HG02885 (cell line): ENCODE data around the gene AUTS2.

Experiments
- ATAC-seq: cut with Tn5 transposase; IDR thresholded peaks from one replicate; pipeline ENCODE4 v1.9.1; 2021; ENCODE audit warnings: mild to moderate bottlenecking; ENCODE audit not compliant: unreplicated experiment, poor library complexity

The AUTS2 gene

GRCh38 chr7:69622014-69622835, 23.9 kb downstream of the AUTS2 start:
- ATAC-seq = no peak

GRCh38 chr7:69622960-69623359, 24.7 kb downstream of the AUTS2 start:
- peak; percentile 48 for ATAC-seq

GRCh38 chr7:69624435-69625230, 26.4 kb downstream of the AUTS2 start:
- ATAC-seq = no peak

DNA sequence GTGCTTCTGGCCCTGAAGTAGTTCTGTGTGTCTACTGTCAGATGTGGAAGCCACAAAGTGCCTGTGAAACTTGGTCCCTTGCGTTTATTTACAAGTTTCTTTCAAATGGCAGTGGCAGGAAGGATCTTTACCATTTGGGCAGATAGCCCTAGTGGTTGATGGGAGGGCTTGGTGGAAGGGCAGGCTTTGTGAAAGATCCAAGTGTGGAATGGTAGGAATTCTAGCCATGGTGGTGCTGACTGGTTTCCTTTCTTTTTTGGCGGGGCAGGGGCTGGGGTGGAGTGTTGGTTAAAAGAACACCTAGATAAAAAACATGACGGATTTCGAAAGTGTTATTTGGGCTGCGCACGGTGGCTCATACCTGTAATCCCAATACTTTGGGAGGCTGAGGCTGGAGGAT, 27.0 kb downstream of the AUTS2 start:
- ATAC-seq = no peak

- ATAC-seq = no peak
Measured at GRCh38 chr7:69625798-69626197, 27.5 kb downstream of the AUTS2 start.

DNA sequence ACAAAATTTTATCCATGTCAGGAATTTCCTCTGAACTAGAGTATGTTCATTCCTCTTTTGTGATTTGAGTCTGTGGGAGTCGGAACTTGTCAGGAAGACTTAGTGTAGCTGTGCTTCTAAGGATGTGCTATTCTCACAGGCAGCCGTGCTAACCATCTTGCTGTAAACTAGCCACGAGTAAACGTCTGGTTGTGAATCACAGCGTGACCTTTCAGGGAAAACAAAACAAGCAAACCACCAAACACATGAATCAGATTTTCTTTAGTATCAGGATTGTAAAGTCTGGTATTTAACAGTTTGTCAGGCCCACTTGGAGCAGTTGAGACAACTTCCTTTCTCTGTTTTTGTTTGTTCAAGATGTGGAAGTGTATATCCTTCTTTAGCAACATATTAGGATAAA, 32.0 kb downstream of the AUTS2 start:
- no peak for ATAC-seq

DNA sequence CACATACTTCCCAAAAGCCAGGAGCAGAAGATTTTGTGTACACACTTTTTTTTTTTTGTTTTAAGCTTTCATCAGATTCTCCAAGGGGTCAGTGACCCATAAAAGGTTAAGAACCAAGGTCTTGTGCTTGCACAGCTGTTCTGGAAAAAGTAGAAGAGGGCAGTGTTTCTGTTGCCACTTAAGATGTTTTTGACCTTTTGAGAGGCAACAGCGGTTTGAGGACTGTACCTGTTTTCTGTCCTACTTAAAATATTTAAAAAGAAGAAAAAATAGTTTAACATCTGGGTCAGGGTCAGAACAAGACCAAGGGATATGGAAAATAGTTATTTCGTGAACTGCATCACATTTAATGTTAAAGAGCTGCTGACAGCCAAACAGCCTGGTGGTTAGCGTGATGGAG, 32.9 kb downstream of the AUTS2 start:
- no peak for ATAC-seq

- no peak for ATAC-seq
Measured at GRCh38 chr7:69632280-69632679, 34.0 kb downstream of the AUTS2 start.

DNA sequence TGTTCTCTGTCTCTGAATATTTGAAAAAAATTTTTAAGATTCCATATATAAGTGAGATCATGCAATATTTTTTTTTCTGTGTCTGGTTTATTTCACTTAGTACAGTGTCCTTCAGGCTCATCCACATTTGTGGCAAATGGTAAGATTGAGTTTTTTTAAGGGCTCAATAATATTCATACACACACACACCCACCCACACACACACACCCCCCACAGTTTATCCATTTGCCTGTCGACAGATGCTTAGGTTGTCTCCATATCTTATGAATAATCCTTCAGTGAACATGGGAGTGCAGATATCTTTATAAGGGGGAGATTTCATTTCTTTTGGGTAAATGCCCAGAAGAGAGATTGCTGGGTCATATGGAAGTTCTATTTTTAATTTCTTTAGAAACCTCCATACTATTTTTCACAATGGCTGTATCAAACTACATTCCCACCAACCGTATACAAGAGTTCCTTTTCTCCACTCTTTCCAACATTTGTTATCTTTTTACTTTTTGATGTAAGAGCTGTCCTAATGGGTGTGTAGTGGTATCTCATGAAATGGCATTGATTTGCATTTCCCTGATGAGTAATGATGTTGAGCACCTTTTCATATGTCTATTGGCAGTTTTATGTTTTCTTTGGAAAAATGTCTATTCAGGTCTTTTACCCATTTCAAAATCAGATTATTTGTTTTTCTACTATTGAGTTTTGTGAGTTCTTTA, 35.0 kb downstream of the AUTS2 start:
- ATAC-seq = no peak

- ATAC-seq = no peak
Measured at GRCh38 chr7:69635555-69636185, 37.4 kb downstream of the AUTS2 start.

- no peak for ATAC-seq
Measured at GRCh38 chr7:69638674-69639073, 40.4 kb downstream of the AUTS2 start.

DNA sequence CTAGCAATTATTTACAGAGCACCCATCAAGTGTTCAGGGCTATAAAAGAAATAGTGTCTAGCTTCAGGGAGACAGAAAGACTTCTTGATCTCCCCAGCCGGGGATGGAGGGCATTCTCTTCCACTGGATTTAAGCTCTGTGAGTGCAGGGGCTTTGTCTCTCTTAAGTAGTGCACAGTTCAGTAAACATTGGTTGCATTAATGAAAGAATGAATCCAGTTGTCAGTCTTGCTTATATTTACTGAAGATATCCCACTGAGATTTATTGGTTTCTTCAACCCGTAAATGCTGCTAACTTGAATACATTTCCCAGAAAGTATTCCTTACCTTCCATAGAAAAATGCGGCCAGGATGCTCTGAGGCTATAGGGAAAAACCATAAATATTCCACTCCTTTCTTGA, 41.9 kb downstream of the AUTS2 start:
- ATAC-seq = no peak

DNA sequence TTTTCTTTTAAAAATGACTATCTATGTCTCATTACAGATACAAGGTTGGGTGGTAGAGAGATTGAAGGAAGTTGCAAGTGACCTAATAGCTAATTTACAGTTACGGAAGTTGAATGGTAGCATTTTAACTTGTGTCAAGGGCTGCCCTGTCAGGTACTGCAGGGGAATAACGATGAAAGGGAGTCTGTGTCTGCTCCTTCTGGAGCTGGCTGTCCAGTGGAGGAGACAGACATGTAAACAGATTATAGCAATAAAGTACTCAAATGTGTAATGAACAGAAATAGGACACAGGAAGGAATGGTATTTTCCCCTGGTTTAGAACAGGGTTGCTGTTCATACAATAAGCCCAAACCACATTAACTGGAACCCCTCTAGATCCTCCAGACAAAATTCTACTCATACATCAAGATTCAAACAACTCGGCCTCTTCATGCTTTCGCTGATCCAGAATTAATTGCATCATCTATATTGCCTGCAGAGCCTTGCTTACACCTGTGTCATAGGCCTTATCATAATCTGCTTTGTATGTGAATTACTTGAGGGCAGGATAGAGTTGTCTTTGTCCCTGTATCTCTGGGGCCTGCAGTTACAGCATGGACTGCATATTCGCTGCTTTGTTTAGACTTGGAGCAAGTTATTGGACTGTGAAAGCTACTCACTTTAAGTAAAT, 42.8 kb downstream of the AUTS2 start:
- ATAC-seq = no peak

- no peak for ATAC-seq
Measured at GRCh38 chr7:69643265-69643664, 45.0 kb downstream of the AUTS2 start.

DNA sequence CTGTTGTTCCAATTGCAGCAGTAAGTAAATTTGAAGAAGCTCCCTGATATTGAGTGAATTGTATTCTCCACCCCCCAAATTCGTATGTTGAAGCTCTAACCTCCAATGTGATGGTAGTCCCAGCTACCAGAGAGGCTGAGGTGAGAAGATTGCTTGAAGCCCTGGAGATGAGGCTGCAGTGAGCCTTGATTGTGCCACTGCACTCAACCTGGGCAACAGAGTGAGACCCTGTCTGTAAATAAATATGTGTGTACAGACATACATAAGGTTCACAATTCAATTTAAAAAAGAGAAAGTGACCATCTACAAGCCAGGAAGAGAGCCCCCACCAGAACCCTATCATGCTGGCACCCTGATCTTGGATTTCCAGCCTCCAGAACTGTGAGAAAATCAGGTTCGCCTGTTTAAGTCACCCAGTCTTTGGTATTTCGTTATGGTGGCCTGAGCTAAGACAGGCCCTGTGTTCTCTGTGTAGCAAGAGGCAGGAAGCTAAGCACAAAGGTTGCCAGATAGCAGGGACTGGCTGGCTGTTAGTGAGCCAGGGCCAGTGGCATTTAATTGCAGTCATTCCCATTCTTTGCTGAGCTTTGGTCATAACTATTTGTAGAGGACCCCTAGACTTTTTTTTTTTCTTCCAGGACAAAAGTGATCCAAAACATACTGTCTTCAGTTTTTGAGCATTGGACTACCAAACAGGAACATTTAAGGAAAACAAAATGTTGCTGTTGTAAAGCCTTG, 45.6 kb downstream of the AUTS2 start:
- ATAC-seq = no peak

GRCh38 chr7:69645683-69646082, 47.4 kb downstream of the AUTS2 start:
- ATAC-seq = no peak

DNA sequence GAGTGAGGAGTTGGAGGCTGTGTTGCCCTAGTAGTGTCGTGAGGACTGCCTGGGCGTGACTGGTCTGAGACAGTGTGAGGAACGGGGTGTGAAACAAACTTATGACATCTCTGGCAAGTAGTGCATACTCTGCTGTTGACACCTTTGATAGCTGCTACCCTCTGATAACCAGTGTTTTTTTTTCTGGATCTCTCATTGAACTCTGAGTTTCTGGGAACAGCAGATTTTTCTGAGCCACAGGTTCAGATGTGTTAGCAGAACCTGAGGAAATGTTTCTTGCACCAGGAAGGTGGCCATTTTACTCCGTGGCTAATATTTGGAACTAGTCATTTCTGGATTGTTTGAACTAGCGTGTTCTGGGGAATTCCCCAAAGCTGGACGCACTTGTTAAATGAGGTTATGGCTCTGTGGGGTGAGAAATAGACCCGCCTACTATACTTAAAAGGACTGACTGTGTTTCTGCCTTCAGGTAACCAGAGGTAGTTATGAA, 52.9 kb downstream of the AUTS2 start:
- ATAC-seq = peak; percentile 82

DNA sequence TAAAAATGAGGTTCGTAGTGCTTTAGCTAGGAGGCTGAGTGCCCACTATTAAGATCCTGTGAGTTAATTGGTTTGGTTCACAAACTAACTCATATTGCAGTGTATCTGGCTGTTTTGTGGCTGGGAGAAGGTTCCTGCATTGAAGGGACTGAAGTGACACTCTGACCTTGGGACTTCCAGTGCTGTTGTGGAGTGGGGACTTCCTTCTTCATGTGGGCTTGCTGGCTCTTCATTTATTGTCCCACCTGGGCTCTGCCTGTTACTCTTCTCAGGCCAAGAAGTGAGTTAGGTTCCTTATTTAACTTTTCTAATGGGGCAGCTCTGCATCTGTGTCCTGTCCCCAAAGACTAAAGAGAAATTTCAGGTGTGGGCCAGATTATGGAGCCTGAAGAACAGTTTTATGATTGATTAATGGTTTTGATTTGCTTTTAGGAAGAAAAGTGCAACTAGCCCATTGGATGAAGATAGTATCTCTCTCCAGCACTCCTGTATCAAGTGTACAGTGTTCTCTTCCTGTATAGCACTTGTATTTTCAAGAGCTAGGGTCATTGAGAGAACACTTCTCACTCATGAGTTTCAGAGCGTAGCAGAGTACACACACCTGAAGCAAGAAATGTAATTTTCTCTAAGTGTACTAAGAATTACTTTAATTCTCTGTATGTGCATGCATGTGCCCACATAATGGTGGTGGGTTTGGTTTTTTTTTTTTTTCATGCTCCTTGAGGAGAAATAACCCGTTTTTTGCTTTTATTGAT, 54.8 kb downstream of the AUTS2 start:
- ATAC-seq = no peak

GRCh38 chr7:69653806-69654205, 55.5 kb downstream of the AUTS2 start:
- ATAC-seq = no peak
